Right hindlimb (tissue), 1 donor: ENCODE measurements around the gene NEDD9.
A peak's percentile ranks its signal among the peaks of the same experiment; 100 is the strongest.

Experiments used
- DNase-seq: peaks from one replicate; pipeline ENCODE4 v3.0.0-alpha.2; 2018

Gene NEDD9

GRCh38 chr6:11258260-11259237 lies 26.1 kb upstream of the NEDD9 start:
- no peak for DNase-seq

- no peak for DNase-seq
Observed at GRCh38 chr6:11255610-11256009, 23.1 kb upstream of the NEDD9 start.

DNA sequence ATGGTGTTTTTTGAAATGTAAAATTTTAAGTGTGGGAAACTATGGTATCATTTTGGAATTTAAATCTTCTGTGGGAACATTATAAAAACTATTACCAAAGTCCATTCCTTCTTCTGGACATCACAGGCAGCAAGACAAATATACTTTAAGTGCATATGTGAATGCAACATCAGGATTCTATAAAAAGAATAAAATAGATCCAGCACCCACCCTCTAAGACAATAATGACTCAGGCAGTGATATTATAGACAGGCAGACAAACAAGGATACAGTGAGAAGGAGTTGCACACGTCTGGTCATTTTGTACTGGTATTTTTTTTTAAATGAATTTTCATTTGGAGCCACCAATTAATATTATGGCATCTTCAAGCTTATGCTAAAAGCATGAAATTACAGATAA lies 21.1 kb upstream of the NEDD9 start:
- no peak for DNase-seq

- DNase-seq: peak; percentile 66
Observed at GRCh38 chr6:11251553-11252360, 19.3 kb upstream of the NEDD9 start.

DNA sequence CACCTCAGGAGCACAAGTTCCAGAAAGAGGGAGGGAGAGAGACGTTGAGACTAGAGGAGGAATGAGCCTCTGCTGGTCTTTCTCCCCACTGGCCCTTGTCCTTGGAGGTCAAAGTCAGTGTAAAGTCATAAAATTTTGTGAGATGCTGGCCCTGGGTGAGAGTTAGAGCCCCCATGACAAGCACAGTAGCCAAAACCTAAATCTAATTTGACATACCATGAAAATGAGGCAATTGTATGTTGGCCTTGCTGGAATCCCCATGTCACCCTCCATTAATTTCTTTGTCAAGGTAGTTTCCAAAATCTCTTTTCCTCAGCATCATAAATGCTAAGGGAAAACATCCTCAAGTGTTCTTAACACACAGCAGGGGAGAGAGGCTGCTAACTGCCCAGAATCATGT lies 17.6 kb upstream of the NEDD9 start:
- DNase-seq: no peak

- no peak for DNase-seq
Observed at GRCh38 chr6:11248974-11249761, 16.7 kb upstream of the NEDD9 start.

DNA sequence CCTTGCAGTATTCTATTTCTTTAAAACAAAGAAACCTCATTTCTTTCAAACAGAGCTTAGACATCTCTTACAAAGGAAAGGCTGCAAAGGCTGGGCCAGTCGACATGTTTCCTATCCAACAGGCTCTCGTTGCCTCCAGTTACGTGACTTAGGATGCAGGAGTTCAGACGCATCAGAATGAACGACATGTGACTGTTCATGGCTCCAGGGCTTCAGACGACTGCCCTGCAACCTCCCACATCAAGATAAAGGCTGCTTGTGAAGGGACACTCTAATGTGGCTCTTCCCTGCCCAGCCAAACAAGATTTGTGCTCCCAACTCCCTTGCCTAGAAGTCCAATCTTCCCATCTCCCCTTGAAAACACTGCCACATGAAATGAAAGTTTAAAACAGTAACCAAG lies 14.3 kb upstream of the NEDD9 start:
- no peak for DNase-seq

DNA sequence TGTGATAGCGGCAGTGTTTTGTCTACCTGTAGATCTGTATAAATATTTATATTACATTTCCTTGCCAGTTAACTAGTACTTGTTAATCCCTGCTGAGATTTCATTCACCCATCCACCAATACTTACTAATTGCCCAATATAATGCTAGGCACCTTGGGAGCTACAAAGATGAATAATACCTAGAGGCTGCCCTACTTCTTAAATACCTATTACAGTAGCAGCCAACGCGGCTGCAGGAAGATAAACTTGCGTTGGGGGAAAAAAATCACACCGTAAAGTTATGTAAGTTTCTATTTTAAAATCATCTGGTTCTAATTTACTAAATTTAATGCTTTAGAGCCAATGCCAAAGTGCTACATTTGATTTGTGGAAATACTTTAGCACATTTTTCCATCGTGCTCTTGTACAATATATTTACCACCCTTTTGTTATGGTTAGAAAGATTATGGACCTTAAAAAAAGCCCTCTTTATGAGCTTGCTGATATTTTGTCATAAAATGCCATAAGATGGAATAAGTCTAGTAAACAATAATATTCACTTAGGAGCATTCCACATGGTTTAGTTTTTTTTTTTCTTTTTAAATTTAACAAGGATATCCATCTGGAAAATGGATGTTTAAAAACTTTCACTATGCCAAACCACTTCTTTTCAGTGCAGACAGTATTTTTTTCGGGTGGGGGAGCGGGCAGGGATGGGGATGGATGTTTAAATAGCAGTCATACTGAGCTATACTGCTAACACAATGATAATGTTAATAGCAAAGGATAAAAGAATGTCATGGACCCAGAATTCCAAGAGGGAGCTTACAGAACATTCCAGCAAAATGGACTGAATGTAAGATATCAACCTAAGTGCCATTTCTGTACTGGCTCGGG lies 13.2 kb upstream of the NEDD9 start:
- peak; percentile 61 for DNase-seq

GRCh38 chr6:11244387-11245126 lies 12.1 kb upstream of the NEDD9 start:
- no peak for DNase-seq

- no peak for DNase-seq
Observed at GRCh38 chr6:11243861-11244260, 11.4 kb upstream of the NEDD9 start.

- no peak for DNase-seq
Observed at GRCh38 chr6:11242711-11243110, 10.2 kb upstream of the NEDD9 start.

DNA sequence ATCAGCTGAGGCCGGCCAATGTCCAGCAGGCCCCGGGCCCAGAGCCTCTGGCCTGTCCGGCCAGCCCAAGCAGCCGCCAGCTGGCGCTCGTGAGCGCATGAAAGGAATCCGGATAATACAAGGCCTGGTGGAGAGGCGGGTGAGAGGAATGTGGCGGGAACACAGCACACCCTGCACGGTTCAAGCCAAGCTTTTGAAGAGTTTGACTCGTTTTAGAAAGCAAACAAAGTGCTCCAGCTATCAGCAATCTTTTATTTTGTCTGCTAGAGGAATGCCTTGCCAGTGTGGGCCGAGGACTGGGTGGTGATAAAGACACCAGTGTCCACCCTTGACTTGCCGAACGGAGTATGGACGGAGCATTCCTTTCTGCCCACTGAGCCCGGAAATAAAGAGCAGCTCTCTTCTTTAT lies 9.3 kb upstream of the NEDD9 start:
- peak; percentile 69 for DNase-seq

DNA sequence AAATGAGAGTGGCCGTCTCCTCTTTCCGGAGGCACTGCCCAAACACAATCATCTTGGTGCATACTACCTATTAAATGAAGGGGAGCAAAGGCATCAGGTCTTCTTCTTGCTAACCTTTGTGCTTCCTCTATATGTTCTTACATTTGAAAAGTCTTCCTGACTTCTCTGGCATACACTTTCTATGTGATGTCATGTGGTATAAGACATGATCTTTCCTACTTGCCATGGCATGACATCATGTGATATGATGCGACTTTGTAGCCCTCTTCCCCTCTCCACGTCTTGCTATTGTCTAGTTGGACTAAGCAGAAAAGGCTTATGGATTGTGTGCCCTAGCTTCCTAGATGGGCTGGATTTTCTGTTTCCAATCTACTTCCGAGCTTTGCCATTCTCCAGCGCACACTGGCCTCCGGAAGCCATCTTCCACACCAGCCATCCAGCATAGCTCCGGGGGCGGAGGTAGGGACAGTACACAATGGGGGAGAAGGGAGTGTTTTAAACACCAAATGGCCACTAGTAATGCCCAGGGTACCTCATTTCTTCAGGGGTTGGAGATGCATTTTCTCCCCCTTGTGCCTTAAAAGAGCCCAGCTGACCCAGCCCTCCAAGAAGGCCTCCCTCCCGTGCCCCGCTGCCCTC lies 8.8 kb upstream of the NEDD9 start:
- no peak for DNase-seq

- no peak for DNase-seq
Observed at GRCh38 chr6:11237956-11238355, 5.5 kb upstream of the NEDD9 start.

DNA sequence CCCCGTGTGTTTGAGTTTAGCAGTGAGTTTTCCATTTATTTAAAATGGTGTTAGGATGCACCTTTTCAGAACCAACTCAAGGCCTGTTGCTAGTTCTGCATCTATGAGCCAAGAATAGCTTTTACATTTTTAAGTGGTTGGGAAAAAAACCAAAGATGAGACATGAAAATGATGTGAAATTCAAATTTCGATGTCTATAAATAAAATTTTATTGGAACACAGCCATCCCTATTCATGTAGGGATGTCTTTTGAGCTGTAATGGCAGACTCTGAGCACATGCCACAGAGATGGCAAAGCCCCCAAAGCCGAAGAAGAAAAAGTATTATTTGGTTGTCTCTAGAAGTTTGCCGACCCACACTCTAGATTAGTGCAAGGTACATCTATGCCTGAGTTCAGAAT lies 5.0 kb upstream of the NEDD9 start:
- DNase-seq: no peak

DNA sequence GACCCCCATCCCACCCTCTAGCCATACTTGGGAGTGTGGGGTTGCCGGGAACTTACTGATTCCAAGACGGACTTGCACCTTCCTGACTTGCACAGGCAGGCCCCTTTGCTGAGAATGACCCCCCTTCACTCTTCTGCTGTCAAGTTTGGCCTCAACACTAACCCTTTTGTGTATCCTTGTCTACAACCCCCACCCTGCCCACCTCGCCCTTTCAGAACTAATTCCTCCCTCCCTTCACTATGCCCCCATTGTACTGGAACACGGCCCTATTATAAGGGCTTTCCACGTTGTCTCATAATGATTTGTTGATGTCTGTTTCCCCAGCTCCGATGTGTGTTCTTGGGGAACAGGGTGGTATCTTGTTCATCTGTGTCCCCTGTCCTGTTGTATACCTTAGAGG lies 4.4 kb upstream of the NEDD9 start:
- DNase-seq: no peak

- no peak for DNase-seq
Observed at GRCh38 chr6:11236076-11236750, 3.7 kb upstream of the NEDD9 start.

- no peak for DNase-seq
Observed at GRCh38 chr6:11235062-11235461, 2.6 kb upstream of the NEDD9 start.

GRCh38 chr6:11233673-11234573 lies 1.5 kb upstream of the NEDD9 start:
- no peak for DNase-seq
